Pancreas (tissue), 10 donors: Measurements from ENCODE around the gene EFHC1. TPM values are rescaled to one million over a fixed set of nuclear protein-coding genes. Genes with fewer than 3 reads are reported as not detected.

Experiments used
- ATAC-seq, 4 donors: fragments of 200-7000 bp; cut with Tn5 transposase; one replicate each; pipeline versions ENCODE4 v1.8.0 to v1.9.1; 2020; ENCODE audit warnings: mild to moderate bottlenecking in 4 of 4, moderate library complexity in 4 of 4
- DNase-seq, 6 donors: peaks; one replicate each; pipeline ENCODE4 v3.0.0-alpha.2; 2020
- FAIRE-seq: peaks from 2 replicates; lab custom pipeline; 2012; peaks lifted over from hg19 to GRCh38; lab: Jason Lieb, UNC
- H3K27ac ChIP-seq, 4 donors: fragments of 200-600 bp; sonication (generic); 1 replicate in 3 of 4; 2 replicates in 1 of 4; pipeline versions ENCODE4 v1.5.0 to v1.8.0; 2020
- H3K27me3 ChIP-seq, 4 donors: fragments of 200-600 bp; one replicate each; pipeline ENCODE4 v1.8.0; 2021
- H3K36me3 ChIP-seq, 3 donors: fragments of 200-600 bp; sonication (generic) in 1 of 3; one replicate each; pipeline versions ENCODE4 v1.5.0 to v1.8.0; 2020 to 2021
- H3K4me1 ChIP-seq, 3 donors: fragments of 200-600 bp; one replicate each; pipeline ENCODE4 v1.8.0; 2021
- H3K4me3 ChIP-seq, 4 donors: fragments of 200-600 bp; sonication (generic) in 2 of 4; one replicate each; pipeline versions ENCODE4 v1.5.0 to v1.8.0; 2020 to 2021
- H3K9me3 ChIP-seq, 4 donors: fragments of 200-600 bp; one replicate each; pipeline ENCODE4 v1.8.0; 2021
- WGBS, 2 donors: extraction: QIAGEN DNeasy Blood & Tissue Kit; methylation state at CpG; one replicate each; pipeline ENCODE4 v1.1.7; 2013; 5-methylcytosine and 5-hydroxymethylcytosine counted together
- intact Hi-C, 3 donors: fragments of 100-400 bp; cut with DNase I; formaldehyde crosslinking; loops; one replicate each; pipeline versions ENCODE4 v1.11.1 to v1.14.2; 2022
- polyA plus RNA-seq, 2 donors: library from polyadenylated mRNA; stranded (reverse); fragments of 200-250 nt; gene quantifications; one replicate each; pipeline ENCODE4 v1.2.3, GENCODE V29; 2013
- total RNA-seq, 6 donors: library from RNA; stranded (reverse); fragmentation: NEBNext Ultra II Directional in 4 of 6; extraction: Animal tissue kit (Norgen Biotek cat#: 25700) in 4 of 6; gene quantifications; one replicate each; pipeline versions ENCODE4 v1.2.1 to v1.2.4, GENCODE V29; 2021 to 2023
- TF ChIP-seq, protein P1 (sequence below), 4 donors: fragments of 200-600 bp; sonication (generic) in 3 of 4; IDR thresholded peaks; one replicate each; pipeline versions ENCODE4 v1.5.0 to v1.8.0; 2021; ENCODE audit warnings: antibody characterized with exemption in 4 of 4
- donor health status: healthy with polysubstance abuse.
- donor health status: DM: no; HTN: no; CAD: no; lungs with moderate emphysema.
- donor health status: DM: no; HTN: no; CAD: no.
- donor health status: control.
- donor health status: control.
- donor health status: Bipolar disorder and iron deficiency.
- donor health status: DM: yes; HTN: yes; CAD: no.
- donor health status: DM: no; HTN: no; CAD: no.
- donor health status: DM: no; HTN: no; CAD: no.
- donor health status: DM: yes; HTN: yes; CAD: no.

The EFHC1 gene
- total and polyA plus RNA-seq, 8 donors = 5.5 to 39.0 (median 10.4) TPM

DNA sequence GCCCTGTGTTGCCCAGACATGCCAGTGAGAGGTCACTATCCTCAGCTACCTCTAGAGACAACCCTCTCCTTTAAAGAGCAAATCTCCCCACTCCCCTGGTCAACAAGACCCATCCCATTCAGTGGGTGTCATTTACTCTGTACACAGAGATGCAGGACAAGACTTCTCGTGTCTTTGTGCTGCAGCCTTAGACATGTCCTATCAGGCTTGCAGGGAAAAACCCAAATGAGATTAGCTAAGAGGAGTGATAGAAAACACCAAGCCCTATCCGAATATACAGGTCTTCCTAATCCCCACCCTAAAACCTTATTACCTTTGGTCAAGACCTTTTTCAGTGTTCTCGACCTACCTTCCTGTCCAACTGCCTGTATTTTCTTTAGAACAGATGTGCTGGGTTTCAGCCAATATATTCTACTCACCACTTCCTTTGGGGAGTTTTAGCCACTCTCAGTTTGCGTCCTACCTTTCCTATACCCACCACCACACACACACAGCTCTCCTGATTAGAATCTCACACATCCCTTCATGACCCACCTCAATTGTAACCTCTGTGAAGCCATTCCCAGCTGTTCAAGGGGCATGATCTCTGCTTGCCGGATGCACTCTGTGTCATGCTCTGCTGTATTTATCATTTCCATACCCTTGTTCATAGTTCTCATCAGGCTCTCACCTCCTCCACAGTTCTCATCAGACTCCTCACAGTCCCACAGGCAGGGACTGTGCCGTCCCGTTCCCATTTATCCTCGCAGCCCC is 117.0 kb downstream of the EFHC1 start:
- FAIRE-seq = no peak
- Histone ChIP-seq H3K27me3 (no peaks in the 10 kb centered on the region), H3K4me3 (no peak overlapping the region), H3K27ac (no peak overlapping the region), H3K36me3 (no peaks in the 10 kb centered on the region), H3K4me1 (no peaks in the 10 kb centered on the region), H3K9me3 (no peaks in the 10 kb centered on the region)
- no peak for DNase-seq
- TF ChIP-seq, protein P1, sequence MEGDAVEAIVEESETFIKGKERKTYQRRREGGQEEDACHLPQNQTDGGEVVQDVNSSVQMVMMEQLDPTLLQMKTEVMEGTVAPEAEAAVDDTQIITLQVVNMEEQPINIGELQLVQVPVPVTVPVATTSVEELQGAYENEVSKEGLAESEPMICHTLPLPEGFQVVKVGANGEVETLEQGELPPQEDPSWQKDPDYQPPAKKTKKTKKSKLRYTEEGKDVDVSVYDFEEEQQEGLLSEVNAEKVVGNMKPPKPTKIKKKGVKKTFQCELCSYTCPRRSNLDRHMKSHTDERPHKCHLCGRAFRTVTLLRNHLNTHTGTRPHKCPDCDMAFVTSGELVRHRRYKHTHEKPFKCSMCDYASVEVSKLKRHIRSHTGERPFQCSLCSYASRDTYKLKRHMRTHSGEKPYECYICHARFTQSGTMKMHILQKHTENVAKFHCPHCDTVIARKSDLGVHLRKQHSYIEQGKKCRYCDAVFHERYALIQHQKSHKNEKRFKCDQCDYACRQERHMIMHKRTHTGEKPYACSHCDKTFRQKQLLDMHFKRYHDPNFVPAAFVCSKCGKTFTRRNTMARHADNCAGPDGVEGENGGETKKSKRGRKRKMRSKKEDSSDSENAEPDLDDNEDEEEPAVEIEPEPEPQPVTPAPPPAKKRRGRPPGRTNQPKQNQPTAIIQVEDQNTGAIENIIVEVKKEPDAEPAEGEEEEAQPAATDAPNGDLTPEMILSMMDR (IDR thresholded peaks at IDR 0.05) = no peak
- intact Hi-C loops = no loop called here
- WGBS, 2 donors = 87 to 91% methylated on average over 8 of the region's 8 CpGs
- ATAC-seq = no peak

DNA sequence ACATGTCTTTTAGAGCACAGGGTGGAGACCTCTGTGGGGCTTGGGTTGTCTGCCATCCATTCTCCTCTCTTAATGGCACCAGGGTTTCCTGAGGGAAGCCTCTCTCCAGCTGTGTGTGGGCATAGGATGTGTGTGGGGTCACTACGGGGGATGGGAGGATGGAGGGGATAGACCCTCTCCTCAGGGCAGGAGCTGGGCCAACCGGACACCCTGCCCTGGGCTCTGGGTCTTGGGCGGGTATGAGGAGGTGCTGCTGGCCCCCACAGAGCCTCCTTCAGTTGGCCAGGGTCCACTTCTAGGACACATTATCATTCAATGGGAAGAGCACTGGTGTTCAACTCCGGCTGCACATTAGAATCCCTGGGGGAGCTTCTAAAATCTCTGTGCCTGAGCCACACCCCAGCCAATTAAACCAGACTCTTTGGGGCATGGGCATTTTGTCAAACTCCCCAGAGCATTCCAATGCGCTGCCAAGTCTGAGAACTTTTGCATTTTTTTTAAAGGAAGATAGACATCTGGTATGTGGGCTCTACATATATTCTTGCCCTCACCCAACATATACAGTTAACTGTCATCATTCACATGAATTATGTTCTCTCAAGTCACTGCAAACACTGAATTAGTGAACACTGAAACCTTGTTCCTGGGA is 118.2 kb downstream of the EFHC1 start:
- intact Hi-C loops = no loop called here

DNA sequence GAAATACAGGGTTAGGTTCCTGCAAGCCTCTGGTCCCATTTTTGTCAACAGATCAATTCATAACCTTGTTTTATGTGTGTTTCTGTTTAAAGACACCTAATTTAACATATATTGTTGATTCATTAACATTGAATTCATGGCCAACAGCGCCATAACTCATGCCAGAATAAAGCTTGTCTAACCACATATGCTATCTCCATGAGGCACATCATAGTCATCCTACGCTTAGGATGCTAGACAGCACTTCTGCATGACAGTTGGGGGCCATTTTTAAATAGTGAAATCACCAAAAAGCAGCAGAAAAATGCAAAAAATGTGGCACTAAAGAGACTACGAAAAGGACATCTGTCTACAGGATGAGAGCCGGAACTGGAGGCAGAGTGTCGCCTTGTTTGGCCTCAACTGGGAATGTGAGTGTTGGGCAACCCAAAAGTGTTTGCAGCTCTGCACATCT is 118.8 kb downstream of the EFHC1 start:
- TF ChIP-seq, protein P1 (IDR thresholded peaks at IDR 0.05) = no peak
- Histone ChIP-seq H3K27ac (no peak overlapping the region), H3K27me3 (no peaks in the 10 kb centered on the region), H3K4me3 (no peak overlapping the region), H3K4me1 (peaks cover 0 to 15% (median 8%) of the 10 kb centered on the region in 3 donors), H3K36me3 (no peaks in the 10 kb centered on the region), H3K9me3 (no peaks in the 10 kb centered on the region)
- FAIRE-seq = no peak
- DNase-seq = no peak
- intact Hi-C loops = no loop called here
- no peak for ATAC-seq
- 95 to 96% methylated on average over 5 of the region's 5 CpGs for WGBS, 2 donors

More for the DNA sequence above, 118.2 kb downstream of the EFHC1 start:
- H3K36me3 ChIP-seq = no peaks in the 10 kb centered on the region
- no peaks in the 10 kb centered on the region for H3K27me3 ChIP-seq
- peaks cover 0 to 9% (median 2%) of the 10 kb centered on the region in 3 donors for H3K4me1 ChIP-seq
- H3K9me3 ChIP-seq = no peaks in the 10 kb centered on the region
- 90 to 91% methylated on average over 5 of the region's 5 CpGs for WGBS, 2 donors
- ATAC-seq = no peak
- FAIRE-seq = no peak
- no peak overlapping the region for H3K27ac ChIP-seq
- DNase-seq = no peak
- no peak overlapping the region for H3K4me3 ChIP-seq
- TF ChIP-seq, protein P1 (IDR thresholded peaks at IDR 0.05) = no peak

DNA sequence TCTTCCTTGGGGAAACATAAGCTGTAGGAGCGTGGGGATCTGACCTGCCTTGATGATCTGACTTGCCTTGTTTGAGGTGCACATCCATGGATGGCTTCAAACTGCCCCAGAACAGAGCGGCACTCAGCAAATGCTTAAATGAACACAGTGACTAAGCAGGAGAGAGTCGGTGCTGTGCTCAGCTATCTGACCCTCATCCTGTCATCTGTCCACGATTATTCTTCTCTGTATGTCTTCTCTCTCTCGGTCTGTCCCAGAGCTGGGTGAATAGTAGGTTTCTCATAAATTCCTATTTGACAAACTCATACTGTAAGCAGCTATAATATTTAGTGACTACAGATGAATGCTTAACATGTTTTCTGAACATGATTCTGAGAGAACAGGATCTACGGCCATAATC is 119.5 kb downstream of the EFHC1 start:
- ATAC-seq = no peak
- H3K27ac ChIP-seq = no peak overlapping the region
- H3K9me3 ChIP-seq = no peaks in the 10 kb centered on the region
- peaks cover 1 to 22% (median 13%) of the 10 kb centered on the region in 3 donors for H3K4me1 ChIP-seq
- H3K4me3 ChIP-seq = no peak overlapping the region
- FAIRE-seq = no peak
- no peak for DNase-seq
- 81 to 89% methylated on average over 6 of the region's 6 CpGs for WGBS, 2 donors
- TF ChIP-seq, protein P1 (IDR thresholded peaks at IDR 0.05) = no peak
- H3K36me3 ChIP-seq = no peaks in the 10 kb centered on the region
- H3K27me3 ChIP-seq = no peaks in the 10 kb centered on the region
- intact Hi-C loops = no loop called here
